A549 (cell line): ENCODE measurements around the gene HOXD12. TPM values are rescaled to one million over a fixed set of nuclear protein-coding genes. Genes with fewer than 3 reads are reported as not detected.

Experiments used
- ATAC-seq, 2 experiments: fragments of 200-7000 bp in 1 of 2; fragments of >200 bp in 1 of 2; cut with Nextera tagmentation in 1 of 2; cut with Tn5 transposase in 1 of 2; 3 replicates each; pipeline versions ENCODE4 v1.8.0 to v1.9.1; 2018 to 2020; ENCODE audit warnings: mild to moderate bottlenecking in 1 of 2, moderate library complexity in 1 of 2
- CTCF ChIA-PET: fragments of 300-600 bp; sonication (Branson Sonifier 250); formaldehyde crosslinking; extraction: SDS; loops from one replicate; lab custom pipeline; 2021; ENCODE audit warnings: antibody characterized with exemption, inconsistent platforms; lab: Yijun Ruan, JAX
- POLR2A ChIA-PET: fragments of 350-600 bp; formaldehyde crosslinking; extraction: SDS; loops from one replicate; lab custom pipeline; 2021; ENCODE audit warnings: antibody characterized with exemption, inconsistent platforms; lab: Yijun Ruan, JAX
- DNase-seq, 2 experiments: peaks; one replicate each; pipeline versions ENCODE4 v3.0.0 to v3.0.0-alpha.2; 2011 to 2016; ENCODE audit warnings: low read depth in 1 of 2, low spot score in 1 of 2
- FAIRE-seq: peaks from 2 replicates; lab custom pipeline; 2011; peaks lifted over from hg19 to GRCh38; lab: Jason Lieb, UNC
- H3K27ac ChIP-seq, 2 experiments: fragments of >200 bp; sonication (Bioruptor Twin); formaldehyde crosslinking; 3 replicates each; pipeline ENCODE4 v1.5.1; 2016 to 2017
- H3K4me1 ChIP-seq: fragments of >200 bp; sonication (Bioruptor Twin); formaldehyde crosslinking; 3 replicates; pipeline ENCODE4 v1.6.1; 2016
- H3K4me2 ChIP-seq: fragments of >200 bp; sonication (Bioruptor Twin); formaldehyde crosslinking; 3 replicates; pipeline ENCODE4 v1.6.1; 2016
- H3K4me3 ChIP-seq: fragments of >200 bp; sonication (Bioruptor Twin); formaldehyde crosslinking; 3 replicates; pipeline ENCODE4 v1.5.1; 2016
- H3K9me3 ChIP-seq: fragments of >200 bp; sonication (Bioruptor Twin); formaldehyde crosslinking; 3 replicates; pipeline ENCODE4 v1.6.1; 2016
- BCL3 ChIP-seq: fragments of >200 bp; sonication (Bioruptor Twin); formaldehyde crosslinking; IDR thresholded peaks from 3 replicates; pipeline ENCODE4 v1.6.1; 2016
- BHLHE40 ChIP-seq: IDR thresholded peaks from 2 replicates; pipeline ENCODE4 v1.6.1; 2012; ENCODE audit warnings: low read depth, low read length, inconsistent platforms
- CBX8 ChIP-seq: fragments of 200-600 bp; sonication (generic); IDR thresholded peaks from 2 replicates; pipeline ENCODE4 v1.6.1; 2016
- E2F6 ChIP-seq: IDR thresholded peaks from 2 replicates; pipeline ENCODE4 v1.6.1; 2012; ENCODE audit warnings: low read depth, borderline replicate concordance
- EHMT2 ChIP-seq: fragments of 200-600 bp; sonication (generic); IDR thresholded peaks from 2 replicates; pipeline ENCODE4 v1.6.1; 2016; ENCODE audit warnings: antibody characterized with exemption, low read depth, mild to moderate bottlenecking, moderate library complexity
- ESRRA ChIP-seq: fragments of 150-350 bp; IDR thresholded peaks from 2 replicates; pipeline ENCODE4 v1.6.1; 2014; ENCODE audit warnings: mild to moderate bottlenecking, low read length, borderline replicate concordance
- FOSB ChIP-seq: fragments of 250-450 bp; sonication (Bioruptor Pico); IDR thresholded peaks from 2 replicates; pipeline ENCODE4 v1.5.0; 2020; ENCODE audit warnings: mild to moderate bottlenecking, moderate library complexity
- FOXS1 ChIP-seq: fragments of 250-450 bp; sonication (Bioruptor Pico); IDR thresholded peaks from 2 replicates; pipeline ENCODE4 v1.5.0; 2020; ENCODE audit warnings: mild to moderate bottlenecking, moderate library complexity
- GATA3 ChIP-seq: IDR thresholded peaks from 2 replicates; pipeline ENCODE4 v1.6.1; 2012; ENCODE audit warnings: borderline replicate concordance
- HEYL ChIP-seq: fragments of 250-450 bp; sonication (Bioruptor Pico); IDR thresholded peaks from 2 replicates; pipeline ENCODE4 v1.8.0; 2021; ENCODE audit warnings: mild to moderate bottlenecking, moderate library complexity
- HOXA7 ChIP-seq: fragments of 250-450 bp; sonication (Bioruptor Pico); IDR thresholded peaks from 2 replicates; pipeline ENCODE4 v1.5.0; 2020; ENCODE audit warnings: mild to moderate bottlenecking, moderate library complexity
- HOXB5 ChIP-seq: fragments of 250-450 bp; sonication (Bioruptor Pico); IDR thresholded peaks from 2 replicates; pipeline ENCODE4 v1.5.0; 2020; ENCODE audit warnings: mild to moderate bottlenecking, moderate library complexity
- KDM1A ChIP-seq: fragments of 200-600 bp; sonication (generic); IDR thresholded peaks from 2 replicates; pipeline ENCODE4 v1.6.1; 2016; ENCODE audit warnings: low read depth, mild to moderate bottlenecking
- MAX ChIP-seq: IDR thresholded peaks from 2 replicates; pipeline ENCODE4 v1.6.1; 2012
- MAZ ChIP-seq: fragments of 150-350 bp; IDR thresholded peaks from 2 replicates; pipeline ENCODE4 v1.6.1; 2014; ENCODE audit warnings: antibody characterized with exemption, low read depth, low read length, borderline replicate concordance
- PBX3 ChIP-seq: IDR thresholded peaks from 2 replicates; pipeline ENCODE4 v1.6.1; 2012
- RAD21 ChIP-seq, 2 experiments: fragments of >200 bp in 1 of 2; sonication (Bioruptor Twin) in 1 of 2; formaldehyde crosslinking in 1 of 2; IDR thresholded peaks in 1 of 2; conservative IDR thresholded peaks in 1 of 2; 2 replicates in 1 of 2; 3 replicates in 1 of 2; pipeline ENCODE4 v1.6.1; 2012 to 2018; ENCODE audit warnings: inconsistent platforms in 1 of 2
- RARB ChIP-seq: fragments of 250-450 bp; sonication (Bioruptor Pico); IDR thresholded peaks from 2 replicates; pipeline ENCODE4 v1.8.0; 2021; ENCODE audit warnings: mild to moderate bottlenecking, moderate library complexity
- RCOR1 ChIP-seq: fragments of 150-350 bp; IDR thresholded peaks from 2 replicates; pipeline ENCODE4 v1.6.1; 2014; ENCODE audit warnings: antibody characterized with exemption, low read length, low read depth
- SMC3 ChIP-seq: fragments of >200 bp; sonication (Bioruptor Twin); formaldehyde crosslinking; IDR thresholded peaks from 3 replicates; pipeline ENCODE4 v1.6.1; 2018; ENCODE audit warnings: inconsistent platforms
- TP53 ChIP-seq: fragments of 250-450 bp; sonication (Bioruptor Pico); IDR thresholded peaks from 2 replicates; pipeline ENCODE4 v1.5.0; 2021; ENCODE audit warnings: mild to moderate bottlenecking, moderate library complexity
- ZSCAN20 ChIP-seq: fragments of 250-450 bp; sonication (Bioruptor Pico); IDR thresholded peaks from 2 replicates; pipeline ENCODE4 v1.8.0; 2022; ENCODE audit warnings: mild to moderate bottlenecking, moderate library complexity
- WGBS: methylation state at CpG from one replicate; pipeline ENCODE4 v1.1.6; 2017; ENCODE audit errors: missing lambda C conversion rate; 5-methylcytosine and 5-hydroxymethylcytosine counted together
- polyA plus RNA-seq, 4 experiments: library from polyadenylated mRNA; depleted of rRNA in 3 of 4; stranded (reverse); fragments of >200 nt; fragmentation: RNase III in 1 of 4; extraction: RNeasy Plus Mini Kit Qiagen cat#74134 plus additional on column Dnase treatment in 1 of 4; gene quantifications; 2 replicates in 3 of 4; 3 replicates in 1 of 4; pipeline ENCODE4 v1.2.3, GENCODE V29; 2011 to 2017

The HOXD12 gene
- polyA plus RNA-seq, 2 of the 4 experiments (the other 2 are of a cell fraction), result not detected

DNA sequence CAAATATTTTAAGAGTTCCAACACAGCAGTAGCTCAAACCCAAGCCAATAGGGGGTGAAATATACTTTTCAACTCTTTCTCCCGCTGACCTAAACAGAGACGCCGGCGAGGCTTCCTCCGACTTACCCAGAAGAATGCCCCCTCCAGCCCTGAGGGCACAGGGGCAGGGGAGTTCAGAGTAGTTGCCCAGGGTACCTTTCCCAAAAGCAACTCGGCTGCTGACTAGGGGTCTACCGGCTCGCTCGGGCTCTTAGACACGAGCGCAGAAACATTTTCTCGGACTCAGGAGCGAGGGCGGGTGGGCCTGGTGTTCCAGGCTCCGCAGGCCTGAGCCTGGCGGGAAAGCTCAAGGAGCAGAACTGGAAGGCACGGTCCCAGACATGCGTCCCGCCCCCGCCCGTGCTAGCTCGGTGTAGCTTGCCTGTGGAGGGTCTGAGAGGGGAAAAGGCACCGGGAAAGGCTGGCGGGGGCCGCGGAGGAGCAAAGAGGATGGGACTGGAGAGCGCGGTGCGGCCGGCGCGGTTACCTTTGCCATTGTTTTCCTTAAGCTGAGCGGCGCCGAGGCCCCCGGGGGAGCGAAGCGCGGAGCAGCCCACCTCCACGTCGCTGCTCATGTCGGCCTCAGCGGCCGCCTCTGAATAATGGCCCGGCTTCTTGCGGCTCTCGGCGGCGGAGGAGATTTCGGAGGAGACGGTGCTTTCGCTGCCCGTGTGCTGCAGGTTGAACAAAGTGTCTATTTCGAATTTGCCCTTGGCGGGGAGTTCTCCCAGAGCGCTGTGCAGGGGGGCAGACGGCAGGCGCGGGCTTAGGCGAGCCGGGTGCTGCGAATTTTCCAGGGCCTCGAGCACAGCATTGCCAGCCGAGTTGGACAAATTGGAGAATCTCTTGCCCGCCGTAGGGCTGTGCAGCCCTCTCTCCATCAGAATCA is 16.5 kb upstream of the HOXD12 start:
- H3K27ac ChIP-seq, result no peak overlapping the region
- ATAC-seq, result no peak
- WGBS, result 63% methylated on average over 64 of the region's 66 CpGs

GRCh38 chr2:176083796-176084261 is 15.8 kb upstream of the HOXD12 start, which contains the start of gene EVX2:
Gene EVX2, minus strand, starts transcription at chr2:176083962. Its CDS starts 186 bp downstream, at chr2:176083776.
- no peak within 1 kb of the TSS for H3K4me3 ChIP-seq
- TF ChIP-seq TP53 (CRISPR knock-in tag) (no peak), GATA3 (no peak), RAD21 (conservative IDR thresholded peaks at IDR 0.05 in 1 of 2, IDR thresholded peaks at IDR 0.05 in 1 of 2) (no peak), SMC3 (no peak), PBX3 (no peak), HOXB5 (no peak), ESRRA (no peak), ZSCAN20 (CRISPR knock-in tag) (no peak), E2F6 (no peak), CBX8 (no peak), RCOR1 (no peak)
- TF ChIP-seq, all 56 proteins: peak for 0
- WGBS, result 72% methylated on average over 27 of the region's 27 CpGs
- ChIA-PET POLR2A (no interaction called here), CTCF (interaction anchor here (1.0 to 5.5 kb wide), 2 partner anchors 14 to 716 kb away, joined by 3 to 57 read pairs; no protein-coding TSS in a partner anchor)
- ATAC-seq (no peak), DNase-seq (no peak), FAIRE-seq (no peak)
- peaks cover 10% of the 10 kb centered on the region for H3K9me3 ChIP-seq
- no peak within 1 kb of the TSS for H3K4me2 ChIP-seq
- H3K27ac ChIP-seq, result no peak within 1 kb of the TSS
- H3K4me1 ChIP-seq, result peaks cover 10% of the 10 kb centered on the region; the same call in 2 of the 3 replicates

More for the DNA sequence above, 16.5 kb upstream of the HOXD12 start:
- TF ChIP-seq HOXB5 (no peak), PBX3 (no peak), MAZ (no peak), FOXS1 (CRISPR knock-in tag) (no peak), BCL3 (no peak), FOSB (no peak), HEYL (CRISPR knock-in tag) (no peak), MAX (no peak), SMC3 (no peak), HOXA7 (no peak), RARB (CRISPR knock-in tag) (no peak), BHLHE40 (no peak), KDM1A (no peak), EHMT2 (no peak)
- TF ChIP-seq, all 56 proteins: peak for 0
- ChIA-PET CTCF (interaction anchor here (1.0 to 5.5 kb wide), 2 partner anchors 14 to 716 kb away, joined by 3 to 57 read pairs; no protein-coding TSS in a partner anchor), POLR2A (no interaction called here)
- H3K9me3 ChIP-seq, result peaks cover 10% of the 10 kb centered on the region
- FAIRE-seq (no peak), DNase-seq (no peak)
- no peak overlapping the region for H3K4me3 ChIP-seq
- H3K4me1 ChIP-seq, result peaks cover 15% of the 10 kb centered on the region; the same call in 2 of the 3 replicates
- H3K4me2 ChIP-seq, result no peak overlapping the region
